Tibial nerve (tissue), 3 donors: ENCODE results near the gene SCT.

Source experiments
- CTCF ChIP-seq, 5 experiments: fragments of 200-600 bp in 3 of 5; fragments of 450-650 bp in 2 of 5; sonication (generic) in 3 of 5; IDR thresholded peaks; one replicate each; pipeline ENCODE4 v1.5.1; 2016 to 2019; ENCODE audit warnings: antibody characterized with exemption in 5 of 5, mild to moderate bottlenecking in 3 of 5, moderate library complexity in 2 of 5
- POLR2A ChIP-seq, 2 donors: fragments of 450-650 bp; IDR thresholded peaks; one replicate each; pipeline ENCODE4 v1.6.1; 2017; ENCODE audit warnings: antibody characterized with exemption in 2 of 2, mild to moderate bottlenecking in 2 of 2, moderate library complexity in 2 of 2

DNA sequence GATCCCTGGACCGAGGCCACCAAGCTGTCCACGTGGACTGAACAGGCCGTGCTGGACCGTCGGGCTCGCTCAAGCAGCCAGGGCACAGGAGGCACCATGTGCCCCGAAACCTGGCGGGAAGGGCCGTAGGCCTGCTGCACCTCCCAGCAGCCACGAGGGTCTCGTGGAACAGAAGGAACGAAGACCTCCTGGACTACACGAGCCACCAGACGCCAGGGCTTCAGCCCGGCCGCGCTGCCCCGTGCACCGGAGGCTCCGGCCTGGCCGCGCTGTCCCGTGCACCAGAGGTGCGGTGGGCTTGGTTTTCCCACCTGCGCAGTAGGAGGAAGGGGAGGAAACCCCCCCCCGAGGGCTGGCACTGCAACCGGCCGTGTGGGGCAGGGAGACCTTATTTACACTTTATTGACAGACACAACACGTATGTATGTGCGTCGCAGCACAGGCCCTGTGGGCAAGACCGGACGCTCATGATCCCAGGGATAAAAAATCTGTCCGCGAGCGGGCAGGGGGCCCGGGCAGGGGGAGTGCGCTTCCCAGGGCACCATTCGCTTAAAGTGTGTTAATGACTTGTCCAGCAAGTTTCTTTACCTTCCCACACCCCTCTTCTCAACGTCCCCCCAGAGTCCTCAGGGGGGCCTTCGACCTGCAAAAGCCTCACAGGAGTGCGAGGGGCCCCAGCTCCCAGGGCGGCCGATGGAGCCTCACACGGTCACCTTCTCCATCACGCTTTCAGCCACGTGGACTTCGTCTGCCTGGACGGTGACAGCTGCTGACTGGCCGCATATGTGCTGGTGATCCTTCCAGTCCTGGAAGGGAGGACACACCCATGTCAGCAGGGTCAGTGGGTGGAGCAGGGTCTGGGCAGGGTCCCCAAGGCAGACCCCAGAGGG lies 17.1 kb upstream of the SCT start:
- TF ChIP-seq CTCF (IDR thresholded peaks at IDR 0.05) (no peak), POLR2A (IDR thresholded peaks at IDR 0.05) (no peak)
